LNCAP (cell line): ENCODE data around the gene LPCAT2.

ENCODE experiments used
- TF ChIP-seq, protein P1 (sequence below): fragments of 450-650 bp; IDR thresholded peaks from 2 replicates; pipeline ENCODE4 v1.5.1; 2017; ENCODE audit warnings: mild to moderate bottlenecking

The LPCAT2 gene

DNA sequence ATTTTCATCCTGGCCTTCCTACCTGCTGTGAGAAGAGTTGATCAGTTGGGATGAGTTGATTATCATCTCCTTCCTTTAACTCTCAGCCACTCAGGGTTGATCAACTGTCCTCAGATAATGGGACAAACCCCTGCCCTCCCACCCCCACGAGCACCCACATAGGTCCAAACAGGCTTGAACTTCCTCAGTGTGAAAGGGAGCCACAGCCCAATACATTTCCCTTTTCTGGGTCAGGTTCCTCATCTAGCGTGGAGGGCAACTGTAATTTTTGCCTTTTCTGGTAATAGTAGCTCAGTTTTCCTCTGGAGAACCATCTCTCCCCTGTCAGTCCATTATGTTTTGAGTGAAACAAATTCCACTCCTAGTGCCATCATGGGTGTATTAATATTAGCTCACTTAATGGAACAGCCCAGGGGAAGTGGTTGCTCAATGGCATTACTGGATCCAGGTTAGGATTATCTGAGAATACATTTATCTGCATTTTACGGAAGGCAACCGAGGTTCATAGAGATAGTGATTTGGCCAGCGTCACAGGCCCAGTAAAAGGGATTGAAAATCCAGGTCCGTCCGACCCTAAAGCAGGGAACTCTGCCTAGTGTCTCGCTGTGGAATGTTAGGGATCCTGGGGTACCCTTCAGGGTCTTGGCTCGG lies 476 bp upstream of the LPCAT2 start:
- TF ChIP-seq, protein P1, sequence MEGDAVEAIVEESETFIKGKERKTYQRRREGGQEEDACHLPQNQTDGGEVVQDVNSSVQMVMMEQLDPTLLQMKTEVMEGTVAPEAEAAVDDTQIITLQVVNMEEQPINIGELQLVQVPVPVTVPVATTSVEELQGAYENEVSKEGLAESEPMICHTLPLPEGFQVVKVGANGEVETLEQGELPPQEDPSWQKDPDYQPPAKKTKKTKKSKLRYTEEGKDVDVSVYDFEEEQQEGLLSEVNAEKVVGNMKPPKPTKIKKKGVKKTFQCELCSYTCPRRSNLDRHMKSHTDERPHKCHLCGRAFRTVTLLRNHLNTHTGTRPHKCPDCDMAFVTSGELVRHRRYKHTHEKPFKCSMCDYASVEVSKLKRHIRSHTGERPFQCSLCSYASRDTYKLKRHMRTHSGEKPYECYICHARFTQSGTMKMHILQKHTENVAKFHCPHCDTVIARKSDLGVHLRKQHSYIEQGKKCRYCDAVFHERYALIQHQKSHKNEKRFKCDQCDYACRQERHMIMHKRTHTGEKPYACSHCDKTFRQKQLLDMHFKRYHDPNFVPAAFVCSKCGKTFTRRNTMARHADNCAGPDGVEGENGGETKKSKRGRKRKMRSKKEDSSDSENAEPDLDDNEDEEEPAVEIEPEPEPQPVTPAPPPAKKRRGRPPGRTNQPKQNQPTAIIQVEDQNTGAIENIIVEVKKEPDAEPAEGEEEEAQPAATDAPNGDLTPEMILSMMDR = no peak

DNA sequence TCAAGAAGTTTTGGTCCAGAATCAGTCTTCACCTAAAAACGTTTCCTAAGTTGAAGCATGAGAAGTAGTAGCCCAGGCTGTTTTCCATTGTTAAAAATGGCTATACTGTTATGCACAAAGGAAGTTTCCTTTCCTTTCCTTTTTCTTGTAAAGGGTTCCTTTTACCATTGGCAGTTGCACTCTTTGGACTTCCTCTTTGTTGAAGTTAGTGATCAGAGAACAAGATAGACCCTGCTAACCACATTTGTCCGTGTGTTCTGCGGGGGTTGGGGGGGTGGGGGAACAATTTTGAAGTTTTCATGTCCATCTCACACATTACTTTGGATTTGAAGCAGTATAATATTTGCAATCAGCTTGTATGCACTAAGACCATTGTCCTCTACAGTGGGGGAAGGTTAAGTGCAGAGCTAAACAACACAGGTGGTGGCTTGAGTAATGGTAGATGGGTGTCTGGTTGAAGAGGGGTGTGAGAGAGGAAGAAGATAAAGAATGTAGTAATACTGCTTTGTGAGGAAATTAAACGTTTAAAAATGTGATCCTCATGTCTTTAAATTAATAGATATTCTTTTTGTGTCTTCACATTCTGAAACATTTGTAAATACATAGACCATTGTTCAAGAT lies 1.4 kb downstream of the LPCAT2 start:
- TF ChIP-seq, protein P1 = no peak

DNA sequence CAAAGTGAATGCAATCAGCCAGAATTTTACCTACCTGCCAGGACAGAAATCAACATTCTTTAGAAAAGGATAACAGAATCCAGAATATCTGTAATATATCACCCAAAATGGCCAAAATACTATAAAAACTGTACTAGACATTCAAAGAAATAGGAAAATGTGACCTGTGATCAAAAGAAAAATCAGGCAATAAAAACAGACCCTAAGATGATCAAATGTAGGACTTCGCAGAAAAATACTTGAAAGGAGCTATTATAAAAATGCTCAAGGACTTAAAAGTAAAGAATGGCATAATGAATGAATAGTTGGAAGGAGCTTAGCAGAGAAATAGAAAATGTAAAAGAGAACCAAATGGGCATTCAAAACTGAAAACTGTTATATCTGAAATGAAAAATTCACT lies 4.1 kb downstream of the LPCAT2 start:
- TF ChIP-seq, protein P1 = no peak

DNA sequence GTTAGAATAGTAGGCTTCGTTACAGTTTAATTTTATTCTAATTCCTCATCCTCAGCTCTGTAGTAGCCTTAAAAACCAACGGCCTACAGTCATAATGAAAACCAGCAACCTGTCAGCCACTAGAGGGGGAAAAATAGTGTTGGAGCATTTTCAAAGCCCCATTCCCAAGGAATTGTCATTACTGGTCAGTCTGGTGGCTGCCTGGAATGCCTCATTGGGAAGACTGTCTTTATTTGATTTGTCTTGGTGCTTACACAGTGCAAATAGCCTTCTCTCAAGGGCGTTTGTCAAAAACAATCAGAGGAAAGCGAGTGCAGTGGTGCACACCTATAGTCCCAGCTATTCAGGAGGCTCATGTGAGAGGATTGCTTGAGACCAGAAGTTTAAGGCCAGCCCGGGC lies 4.7 kb downstream of the LPCAT2 start:
- TF ChIP-seq, protein P1 = no peak

DNA sequence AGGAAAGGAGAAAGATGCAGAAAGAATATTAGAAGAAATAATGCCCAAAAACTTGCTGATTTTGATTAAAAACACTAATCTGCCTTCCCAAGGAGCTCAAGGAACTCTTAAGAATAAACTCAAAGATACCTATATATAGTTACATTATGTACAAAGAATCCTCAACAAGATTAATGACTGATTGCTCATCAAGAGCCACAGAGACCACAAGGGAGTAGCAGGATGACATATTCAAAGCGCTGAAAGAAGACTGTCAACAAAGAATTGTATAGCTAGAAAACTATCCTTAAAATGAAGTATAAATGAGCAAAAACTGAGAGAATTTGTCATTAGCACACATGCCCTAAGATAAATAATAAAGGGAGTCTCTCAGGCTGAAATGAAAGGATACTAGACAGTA lies 6.2 kb downstream of the LPCAT2 start:
- TF ChIP-seq, protein P1 = no peak

DNA sequence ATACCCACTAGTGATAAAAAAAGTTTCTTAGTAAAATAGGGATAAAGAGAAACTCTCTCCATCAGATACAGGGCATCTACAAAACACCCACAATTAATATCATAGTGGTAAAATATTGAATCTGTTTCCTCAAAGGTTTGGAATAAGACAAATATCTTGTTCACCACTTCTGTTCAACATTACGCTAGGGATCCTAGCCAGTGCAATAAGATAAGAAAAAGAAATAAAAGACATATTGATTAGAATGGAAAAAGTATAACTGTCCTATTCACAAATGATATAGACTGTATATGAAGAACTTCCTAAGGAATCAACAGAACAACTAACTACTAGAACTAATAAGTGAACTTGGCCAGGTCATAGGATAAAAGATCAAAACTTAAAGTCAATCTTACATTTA lies 12.9 kb downstream of the LPCAT2 start:
- TF ChIP-seq, protein P1 = no peak

DNA sequence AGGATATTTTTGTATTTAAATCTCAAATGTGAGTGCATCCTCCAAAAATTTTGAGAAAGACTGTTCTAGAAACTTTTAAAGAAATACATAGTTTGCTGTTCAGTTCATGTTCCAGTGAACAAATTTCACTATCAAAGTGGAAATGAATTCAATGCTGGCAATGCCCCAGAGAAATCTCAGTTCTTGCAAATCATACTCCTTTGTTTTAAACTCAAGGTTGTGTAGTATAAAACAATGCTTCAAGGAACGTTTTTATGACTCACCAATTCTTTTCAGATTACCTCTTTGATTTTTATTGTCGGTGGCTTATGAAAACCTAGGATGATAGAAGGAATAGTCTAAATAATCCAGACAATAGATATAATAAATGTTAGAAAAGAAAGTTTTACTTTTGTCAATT lies 17.6 kb downstream of the LPCAT2 start:
- TF ChIP-seq, protein P1 = no peak
